Heart left ventricle (tissue), 13 donors: ENCODE data around the gene EXPH5.

Experiments
- POLR2A ChIP-seq, 2 donors: fragments of 450-650 bp; IDR thresholded peaks; one replicate each; pipeline ENCODE4 v1.6.1; 2017; ENCODE audit warnings: antibody characterized with exemption in 2 of 2, mild to moderate bottlenecking in 2 of 2, moderate library complexity in 2 of 2
- TF ChIP-seq, protein P1 (sequence below), 12 donors: fragments of 200-600 bp; sonication (generic) in 4 of 12; IDR thresholded peaks; one replicate each; pipeline versions ENCODE4 v1.5.0 to v1.8.0; 2018 to 2022; ENCODE audit warnings: antibody characterized with exemption in 12 of 12, mild to moderate bottlenecking in 5 of 12
- donor health status: ischemic (EF 13 %, LVEDD 7.1; RV severe dilation, severe dysfunction).
- donor health status: DM: no; HTN: yes; CAD: no.
- donor health status: DM: no; HTN: no; CAD: no.
- donor health status: ischemic (EF 25% LVEDD 6.9; RV normal size, moderate dysfunction).
- donor health status: ischemic (EF 25% LVEDD 5.7; RV mildly dilated, moderate dysfunction).
- donor health status: ischemic (EF 35%, LVEDD 5.7; RV mildly dilated, moderate dysfunction).
- donor health status: nonischemic (EF 11% LVEDD 7.7; RV severe dilation, severe dysfunction).
- donor health status: DM: yes; HTN: yes; CAD: no.
- donor health status: PGD.
- donor health status: ischemic (EF 29% LVEDD 5.4; RV normal size, mild dysfunction).
- donor health status: nonischemic (EF 23%, LVEDD 6.1; RV moderate dilation, normal function).

- TF ChIP-seq POLR2A (IDR thresholded peaks at IDR 0.05): no peak
- TF ChIP-seq, protein P1, sequence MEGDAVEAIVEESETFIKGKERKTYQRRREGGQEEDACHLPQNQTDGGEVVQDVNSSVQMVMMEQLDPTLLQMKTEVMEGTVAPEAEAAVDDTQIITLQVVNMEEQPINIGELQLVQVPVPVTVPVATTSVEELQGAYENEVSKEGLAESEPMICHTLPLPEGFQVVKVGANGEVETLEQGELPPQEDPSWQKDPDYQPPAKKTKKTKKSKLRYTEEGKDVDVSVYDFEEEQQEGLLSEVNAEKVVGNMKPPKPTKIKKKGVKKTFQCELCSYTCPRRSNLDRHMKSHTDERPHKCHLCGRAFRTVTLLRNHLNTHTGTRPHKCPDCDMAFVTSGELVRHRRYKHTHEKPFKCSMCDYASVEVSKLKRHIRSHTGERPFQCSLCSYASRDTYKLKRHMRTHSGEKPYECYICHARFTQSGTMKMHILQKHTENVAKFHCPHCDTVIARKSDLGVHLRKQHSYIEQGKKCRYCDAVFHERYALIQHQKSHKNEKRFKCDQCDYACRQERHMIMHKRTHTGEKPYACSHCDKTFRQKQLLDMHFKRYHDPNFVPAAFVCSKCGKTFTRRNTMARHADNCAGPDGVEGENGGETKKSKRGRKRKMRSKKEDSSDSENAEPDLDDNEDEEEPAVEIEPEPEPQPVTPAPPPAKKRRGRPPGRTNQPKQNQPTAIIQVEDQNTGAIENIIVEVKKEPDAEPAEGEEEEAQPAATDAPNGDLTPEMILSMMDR (IDR thresholded peaks at IDR 0.05): no peak
Observed at GRCh38 chr11:108601150-108601549, 7.6 kb upstream of the EXPH5 start.
